ENCODE data around the gene SNTG2. TPM values are rescaled to one million over a fixed set of nuclear protein-coding genes. Genes with fewer than 3 reads are reported as not detected.

The SNTG2 gene
- total RNA-seq, 1 donor from 2014 or later = 11.8 TPM

GRCh38 chr2:926259-926793 lies 24.3 kb upstream of the SNTG2 start:
- no peaks in the 10 kb centered on the region for H3K27me3 ChIP-seq
- H3K9me3 ChIP-seq = no peaks in the 10 kb centered on the region
- H3K4me1 ChIP-seq = no peaks in the 10 kb centered on the region
- no peak overlapping the region for H3K27ac ChIP-seq
- TF ChIP-seq POLR2AphosphoS5 (IDR thresholded peaks at IDR 0.05; ENCODE audit: insufficient read depth in 1 of 2, low read depth in 1 of 2) = no peak
- no peak for TF ChIP-seq POLR2A (IDR thresholded peaks at IDR 0.05)
- no peak for TF ChIP-seq CTCF (IDR thresholded peaks at IDR 0.05)
- no peak overlapping the region for H3K4me3 ChIP-seq
- intact Hi-C loops (cut with DNase I) = no loop called here
- no peak for DNase-seq (ENCODE audit: extremely low spot score in 2 of 2)
- H3K36me3 ChIP-seq = no peaks in the 10 kb centered on the region

GRCh38 chr2:926896-927295 lies 23.8 kb upstream of the SNTG2 start:
- H3K36me3 ChIP-seq = no peaks in the 10 kb centered on the region
- H3K27ac ChIP-seq = no peak overlapping the region
- no peak for DNase-seq (ENCODE audit: extremely low spot score in 2 of 2)
- H3K9me3 ChIP-seq = no peaks in the 10 kb centered on the region
- no peak for TF ChIP-seq CTCF (IDR thresholded peaks at IDR 0.05)
- no peak overlapping the region for H3K4me3 ChIP-seq
- no peaks in the 10 kb centered on the region for H3K27me3 ChIP-seq
- intact Hi-C loops (cut with DNase I) = no loop called here
- H3K4me1 ChIP-seq = no peaks in the 10 kb centered on the region

- intact Hi-C loops (cut with DNase I) = no loop called here
- no peaks in the 10 kb centered on the region for H3K36me3 ChIP-seq
- no peaks in the 10 kb centered on the region for H3K27me3 ChIP-seq
- H3K4me3 ChIP-seq = no peak overlapping the region
- no peak for DNase-seq (ENCODE audit: extremely low spot score in 2 of 2)
- no peak for TF ChIP-seq CTCF (IDR thresholded peaks at IDR 0.05)
- no peak for TF ChIP-seq POLR2A (IDR thresholded peaks at IDR 0.05)
- no peak for TF ChIP-seq POLR2AphosphoS5 (IDR thresholded peaks at IDR 0.05; ENCODE audit: insufficient read depth in 1 of 2, low read depth in 1 of 2)
- no peaks in the 10 kb centered on the region for H3K9me3 ChIP-seq
- H3K4me1 ChIP-seq = no peaks in the 10 kb centered on the region
- no peak overlapping the region for H3K27ac ChIP-seq
These were observed 21.5 kb upstream of the SNTG2 start for GRCh38 chr2:929011-929735.

GRCh38 chr2:929925-930324 lies 20.7 kb upstream of the SNTG2 start:
- no peaks in the 10 kb centered on the region for H3K36me3 ChIP-seq
- TF ChIP-seq CTCF (IDR thresholded peaks at IDR 0.05) (no peak), POLR2AphosphoS5 (IDR thresholded peaks at IDR 0.05; ENCODE audit: insufficient read depth in 1 of 2, low read depth in 1 of 2) (no peak), POLR2A (IDR thresholded peaks at IDR 0.05) (no peak)
- no peaks in the 10 kb centered on the region for H3K9me3 ChIP-seq
- intact Hi-C loops (cut with DNase I) = no loop called here
- no peak overlapping the region for H3K4me3 ChIP-seq
- H3K27ac ChIP-seq = no peak overlapping the region
- DNase-seq (ENCODE audit: extremely low spot score in 2 of 2) = no peak
- no peaks in the 10 kb centered on the region for H3K27me3 ChIP-seq
- H3K4me1 ChIP-seq = no peaks in the 10 kb centered on the region

- DNase-seq (ENCODE audit: extremely low spot score in 2 of 2) = no peak
- H3K36me3 ChIP-seq = no peaks in the 10 kb centered on the region
- no peak overlapping the region for H3K4me3 ChIP-seq
- no peaks in the 10 kb centered on the region for H3K27me3 ChIP-seq
- no peak overlapping the region for H3K27ac ChIP-seq
- TF ChIP-seq POLR2A (IDR thresholded peaks at IDR 0.05) (no peak), POLR2AphosphoS5 (IDR thresholded peaks at IDR 0.05; ENCODE audit: insufficient read depth in 1 of 2, low read depth in 1 of 2) (no peak), CTCF (IDR thresholded peaks at IDR 0.05) (no peak)
- H3K9me3 ChIP-seq = no peaks in the 10 kb centered on the region
- intact Hi-C loops (cut with DNase I) = no loop called here
- no peaks in the 10 kb centered on the region for H3K4me1 ChIP-seq
These were observed 19.7 kb upstream of the SNTG2 start for GRCh38 chr2:930935-931334.
